Left lung (tissue), 10 donors: ENCODE data around the gene FGF3. TPM values are rescaled to one million over a fixed set of nuclear protein-coding genes. Genes with fewer than 3 reads are reported as not detected.
A peak's percentile ranks its signal among the peaks of the same experiment; 100 is the strongest.

Experiments used
- ATAC-seq: fragments of 200-7000 bp; cut with Tn5 transposase; one replicate; pipeline ENCODE4 v1.9.1; 2020; ENCODE audit warnings: moderate library complexity
- DNase-seq, 4 donors: peaks; one replicate each; pipeline ENCODE4 v3.0.0-alpha.2; 2013 to 2020
- H3K27ac ChIP-seq, 2 donors: fragments of 200-600 bp; sonication (generic) in 1 of 2; one replicate each; pipeline versions ENCODE4 v1.5.0 to v1.8.0; 2020 to 2021
- H3K27me3 ChIP-seq, 2 donors: fragments of 200-600 bp; sonication (generic) in 1 of 2; one replicate each; pipeline versions ENCODE4 v1.5.0 to v1.8.0; 2020 to 2021
- H3K36me3 ChIP-seq, 2 donors: fragments of 200-600 bp; sonication (generic) in 1 of 2; one replicate each; pipeline versions ENCODE4 v1.5.0 to v1.8.0; 2020 to 2021
- H3K4me1 ChIP-seq, 2 donors: fragments of 200-600 bp; one replicate each; pipeline ENCODE4 v1.8.0; 2021
- H3K4me3 ChIP-seq, 2 donors: fragments of 200-600 bp; sonication (generic) in 1 of 2; one replicate each; pipeline versions ENCODE4 v1.5.0 to v1.8.0; 2020 to 2021; ENCODE audit warnings: mild to moderate bottlenecking in 1 of 2
- H3K9me3 ChIP-seq, 2 donors: fragments of 200-600 bp; sonication (generic) in 1 of 2; one replicate each; pipeline versions ENCODE4 v1.5.0 to v1.8.0; 2020 to 2021
- CTCF ChIP-seq, 2 donors: fragments of 200-600 bp; sonication (generic) in 1 of 2; IDR thresholded peaks; one replicate each; pipeline versions ENCODE4 v1.5.0 to v1.8.0; 2021; ENCODE audit warnings: antibody characterized with exemption in 2 of 2
- intact Hi-C, 2 donors: fragments of 100-400 bp; cut with DNase I; formaldehyde crosslinking; loops; one replicate each; pipeline versions ENCODE4 v1.11.2 to v1.14.2; 2022
- polyA plus RNA-seq, 6 donors: library from polyadenylated mRNA; unstranded; fragments of 120-200 nt; gene quantifications; one replicate each; pipeline ENCODE4 v1.2.1, GENCODE V29; 2013; ENCODE audit not compliant: insufficient read length in 6 of 6
- total RNA-seq, 2 donors: library from RNA; stranded (reverse); fragmentation: NEBNext Ultra II Directional; extraction: Animal tissue kit (Norgen Biotek cat#: 25700); gene quantifications; one replicate each; pipeline ENCODE4 v1.2.1, GENCODE V29; 2021
- donor health status: DM: no; HTN: yes; CAD: no.
- donor health status: DM: no; HTN: no; CAD: no.

FGF3 gene
- total and polyA plus RNA-seq, 8 donors: not detected

GRCh38 chr11:69814411-69814810 lies 4.8 kb downstream of the FGF3 start:
- Histone ChIP-seq H3K27ac (no peak overlapping the region), H3K27me3 (peaks cover 38 to 90% of the 10 kb centered on the region in 2 donors), H3K4me1 (no peaks in the 10 kb centered on the region), H3K4me3 (no peak overlapping the region), H3K9me3 (no peaks in the 10 kb centered on the region), H3K36me3 (no peaks in the 10 kb centered on the region)
- intact Hi-C loops: no loop called here
- ATAC-seq (no peak), DNase-seq (peak in 1 of 4 donors; percentile 55)
- no peak for TF ChIP-seq CTCF (IDR thresholded peaks at IDR 0.05)

GRCh38 chr11:69813839-69814238 lies 5.4 kb downstream of the FGF3 start:
- H3K4me1 ChIP-seq: no peaks in the 10 kb centered on the region
- no peak overlapping the region for H3K4me3 ChIP-seq
- intact Hi-C loops: no loop called here
- H3K27me3 ChIP-seq: peaks cover 32 to 88% of the 10 kb centered on the region in 2 donors
- no peaks in the 10 kb centered on the region for H3K9me3 ChIP-seq
- H3K36me3 ChIP-seq: no peaks in the 10 kb centered on the region
- TF ChIP-seq CTCF (IDR thresholded peaks at IDR 0.05): no peak
- no peak overlapping the region for H3K27ac ChIP-seq
- DNase-seq: no peak
- ATAC-seq: no peak

- peak in 1 of 4 donors; percentile 66 for DNase-seq
- TF ChIP-seq CTCF (IDR thresholded peaks at IDR 0.05): no peak
- no peak overlapping the region for H3K27ac ChIP-seq
- ATAC-seq: no peak
- peaks cover 23 to 88% of the 10 kb centered on the region in 2 donors for H3K27me3 ChIP-seq
- H3K9me3 ChIP-seq: no peaks in the 10 kb centered on the region
- H3K4me1 ChIP-seq: no peaks in the 10 kb centered on the region
- intact Hi-C loops: no loop called here
- no peak overlapping the region for H3K4me3 ChIP-seq
- no peaks in the 10 kb centered on the region for H3K36me3 ChIP-seq
These were observed 6.3 kb downstream of the FGF3 start for GRCh38 chr11:69812946-69813345.

GRCh38 chr11:69812256-69812655 lies 7.0 kb downstream of the FGF3 start:
- Histone ChIP-seq H3K4me1 (no peaks in the 10 kb centered on the region), H3K27me3 (peaks cover 16 to 88% of the 10 kb centered on the region in 2 donors), H3K4me3 (no peak overlapping the region), H3K9me3 (no peaks in the 10 kb centered on the region), H3K36me3 (no peaks in the 10 kb centered on the region), H3K27ac (no peak overlapping the region)
- no peak for TF ChIP-seq CTCF (IDR thresholded peaks at IDR 0.05)
- DNase-seq: no peak
- intact Hi-C loops: no loop called here
- ATAC-seq: no peak

- no peak for ATAC-seq
These were observed 7.8 kb downstream of the FGF3 start for GRCh38 chr11:69811431-69811830.

More at GRCh38 chr11:69811431-69811830, 7.8 kb downstream of the FGF3 start:
- TF ChIP-seq CTCF (IDR thresholded peaks at IDR 0.05): no peak
- no peak for DNase-seq
- intact Hi-C loops: no loop called here
- no peaks in the 10 kb centered on the region for H3K4me1 ChIP-seq
- no peak overlapping the region for H3K4me3 ChIP-seq
- no peaks in the 10 kb centered on the region for H3K9me3 ChIP-seq
- H3K27ac ChIP-seq: no peak overlapping the region
- no peaks in the 10 kb centered on the region for H3K36me3 ChIP-seq
- peaks cover 8 to 80% of the 10 kb centered on the region in 2 donors for H3K27me3 ChIP-seq
